ENCODE results near the gene TRIM7.
"Not testable (repeated sequence)": the region's sequence is repeated elsewhere in the genome, so short reads cannot be mapped to it uniquely, and the experiment has no call there.

Gene TRIM7

DNA sequence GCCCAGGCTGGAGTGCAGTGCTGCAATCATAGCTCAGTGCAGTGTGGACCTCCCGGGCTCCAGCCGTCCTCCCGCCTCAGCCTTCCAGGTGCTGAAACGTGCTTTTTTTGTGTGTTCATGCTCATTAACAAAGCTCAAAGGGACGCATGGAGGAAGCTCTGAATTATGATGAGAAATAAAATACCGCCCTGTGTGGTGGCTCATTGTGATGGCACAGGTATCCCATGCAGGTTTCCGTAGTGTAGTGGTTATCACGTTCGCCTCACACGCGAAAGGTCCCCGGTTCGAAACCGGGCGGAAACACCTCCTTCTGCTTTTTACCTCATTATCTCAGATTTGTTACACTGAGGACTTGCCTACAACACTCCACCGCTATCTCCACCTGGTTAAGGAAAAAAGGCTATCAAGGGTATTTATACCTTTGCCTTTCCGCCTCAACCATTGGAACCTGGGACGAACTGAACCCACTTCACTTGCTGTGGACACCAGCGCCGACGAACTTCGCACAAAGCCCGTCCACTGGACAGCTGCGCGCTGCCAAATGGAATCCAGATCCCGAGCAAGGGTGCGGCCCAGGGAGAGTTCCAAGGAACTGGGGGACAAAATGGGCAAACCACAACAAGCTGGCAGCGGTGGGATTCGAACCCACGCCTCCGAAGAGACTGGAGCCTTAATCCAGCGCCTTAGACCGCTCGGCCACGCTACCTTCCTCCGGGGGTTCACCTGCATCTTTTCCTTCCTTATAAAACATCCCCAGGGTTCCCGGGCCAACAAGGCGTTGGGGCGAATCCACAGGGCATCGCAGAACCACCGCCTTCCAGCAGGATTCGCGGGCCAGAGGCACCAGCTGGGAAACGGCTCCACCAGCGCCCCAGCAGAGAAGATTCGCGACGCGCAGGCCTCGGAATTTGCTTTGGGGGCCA lies 31.3 kb downstream of the TRIM7 start:
- Mint-ChIP-seq H3K9me3 (peaks cover 3% of the 10 kb centered on the region), H3K27ac (no peak overlapping the region), H3K36me3 (ENCODE audit: low read depth) (no peaks in the 10 kb centered on the region), H3K4me3 (peak overlapping the region; percentile 24 to 56 (median 47)), H3K4me1 (peaks cover 28% of the 10 kb centered on the region), H3K27me3 (ENCODE audit: low read depth) (peaks cover 87% of the 10 kb centered on the region)
- TF ChIP-seq, protein P1, sequence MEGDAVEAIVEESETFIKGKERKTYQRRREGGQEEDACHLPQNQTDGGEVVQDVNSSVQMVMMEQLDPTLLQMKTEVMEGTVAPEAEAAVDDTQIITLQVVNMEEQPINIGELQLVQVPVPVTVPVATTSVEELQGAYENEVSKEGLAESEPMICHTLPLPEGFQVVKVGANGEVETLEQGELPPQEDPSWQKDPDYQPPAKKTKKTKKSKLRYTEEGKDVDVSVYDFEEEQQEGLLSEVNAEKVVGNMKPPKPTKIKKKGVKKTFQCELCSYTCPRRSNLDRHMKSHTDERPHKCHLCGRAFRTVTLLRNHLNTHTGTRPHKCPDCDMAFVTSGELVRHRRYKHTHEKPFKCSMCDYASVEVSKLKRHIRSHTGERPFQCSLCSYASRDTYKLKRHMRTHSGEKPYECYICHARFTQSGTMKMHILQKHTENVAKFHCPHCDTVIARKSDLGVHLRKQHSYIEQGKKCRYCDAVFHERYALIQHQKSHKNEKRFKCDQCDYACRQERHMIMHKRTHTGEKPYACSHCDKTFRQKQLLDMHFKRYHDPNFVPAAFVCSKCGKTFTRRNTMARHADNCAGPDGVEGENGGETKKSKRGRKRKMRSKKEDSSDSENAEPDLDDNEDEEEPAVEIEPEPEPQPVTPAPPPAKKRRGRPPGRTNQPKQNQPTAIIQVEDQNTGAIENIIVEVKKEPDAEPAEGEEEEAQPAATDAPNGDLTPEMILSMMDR (IDR thresholded peaks at IDR 0.05; ENCODE audit: unreplicated experiment in 3 of 3): no peak

DNA sequence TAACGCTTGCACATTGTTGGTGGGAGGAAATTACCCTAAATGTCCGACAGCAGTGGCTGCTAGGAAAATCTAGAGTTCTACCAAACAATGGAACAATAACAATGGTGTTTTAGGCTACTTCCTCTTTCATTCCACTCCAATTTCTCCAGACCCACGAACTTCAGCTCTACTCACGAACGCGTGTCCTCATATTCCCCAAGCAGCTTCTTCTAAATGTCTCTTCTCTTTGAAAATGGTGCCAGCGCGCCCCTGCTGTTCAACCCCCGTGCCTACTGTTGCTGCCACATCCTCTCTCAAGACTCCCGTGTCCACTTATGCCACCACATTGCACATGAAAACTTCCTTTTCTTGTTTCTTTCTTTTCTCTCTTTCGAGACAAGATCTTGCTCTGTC lies 32.0 kb downstream of the TRIM7 start:
- peaks cover 93% of the 10 kb centered on the region for H3K27me3 Mint-ChIP-seq (ENCODE audit: low read depth)
- no peaks in the 10 kb centered on the region for H3K36me3 Mint-ChIP-seq (ENCODE audit: low read depth)
- peak overlapping the region; percentile 5 to 23 (median 11) for H3K4me3 Mint-ChIP-seq
- peaks cover 28% of the 10 kb centered on the region for H3K4me1 Mint-ChIP-seq
- TF ChIP-seq, protein P1 (IDR thresholded peaks at IDR 0.05; ENCODE audit: unreplicated experiment in 3 of 3): no peak
- no peak overlapping the region for H3K27ac Mint-ChIP-seq
- H3K9me3 Mint-ChIP-seq: peaks cover 3% of the 10 kb centered on the region

DNA sequence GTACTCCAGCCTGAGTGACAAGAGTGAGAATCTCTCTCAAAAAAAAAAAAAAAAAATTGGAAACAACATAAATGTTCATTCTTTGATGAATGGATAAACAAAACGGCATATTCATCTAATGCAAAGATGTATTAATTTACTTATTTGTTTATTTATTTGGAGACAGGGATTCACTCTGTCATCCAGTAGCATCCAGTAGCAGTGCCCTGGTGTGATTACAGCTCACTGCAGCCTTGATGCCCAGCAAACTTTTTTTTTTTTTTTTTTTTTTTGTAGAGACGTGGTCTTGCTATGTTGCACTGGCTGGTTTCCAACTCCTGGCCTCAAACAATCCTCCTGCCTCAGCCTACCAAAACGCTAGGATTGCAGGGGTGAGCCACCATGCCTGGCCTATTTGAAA lies 33.2 kb downstream of the TRIM7 start:
- Mint-ChIP-seq H3K9me3 (peaks cover 3% of the 10 kb centered on the region), H3K36me3 (ENCODE audit: low read depth) (no peaks in the 10 kb centered on the region)

DNA sequence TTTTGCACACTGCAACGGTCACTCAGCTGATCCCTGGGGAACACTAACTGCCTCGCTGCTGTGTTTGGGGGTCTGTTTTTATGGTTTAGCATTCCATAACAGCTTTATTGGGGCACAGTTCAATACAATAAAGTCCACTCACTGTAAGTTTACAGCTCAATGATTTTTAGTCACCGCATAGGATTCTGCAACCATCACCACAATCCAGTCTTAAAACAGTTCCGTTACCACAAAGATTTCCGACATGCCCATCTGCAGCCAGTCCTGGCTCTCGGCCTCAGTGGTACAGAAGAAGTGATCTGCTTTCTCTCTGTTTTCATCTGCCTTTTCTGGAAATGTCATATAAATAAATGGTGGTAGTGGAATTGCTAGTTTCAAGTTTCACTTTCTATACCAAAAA lies 34.0 kb downstream of the TRIM7 start:
- H3K27ac Mint-ChIP-seq: no peak overlapping the region
- no peaks in the 10 kb centered on the region for H3K36me3 Mint-ChIP-seq (ENCODE audit: low read depth)
- peaks cover 28% of the 10 kb centered on the region for H3K4me1 Mint-ChIP-seq
- TF ChIP-seq, protein P1 (IDR thresholded peaks at IDR 0.05; ENCODE audit: unreplicated experiment in 3 of 3): no peak
- peak overlapping the region; percentile 69 to 84 (median 82) for H3K4me3 Mint-ChIP-seq
- H3K27me3 Mint-ChIP-seq (ENCODE audit: low read depth): peaks cover 97% of the 10 kb centered on the region
- H3K9me3 Mint-ChIP-seq: peaks cover 3% of the 10 kb centered on the region

More for the DNA sequence above, 33.2 kb downstream of the TRIM7 start:
- Mint-ChIP-seq H3K4me3 (no peak overlapping the region), H3K27ac (no peak overlapping the region), H3K27me3 (ENCODE audit: low read depth) (peaks cover 97% of the 10 kb centered on the region), H3K4me1 (peaks cover 28% of the 10 kb centered on the region)
- TF ChIP-seq, protein P1 (IDR thresholded peaks at IDR 0.05; ENCODE audit: unreplicated experiment in 3 of 3): no peak

DNA sequence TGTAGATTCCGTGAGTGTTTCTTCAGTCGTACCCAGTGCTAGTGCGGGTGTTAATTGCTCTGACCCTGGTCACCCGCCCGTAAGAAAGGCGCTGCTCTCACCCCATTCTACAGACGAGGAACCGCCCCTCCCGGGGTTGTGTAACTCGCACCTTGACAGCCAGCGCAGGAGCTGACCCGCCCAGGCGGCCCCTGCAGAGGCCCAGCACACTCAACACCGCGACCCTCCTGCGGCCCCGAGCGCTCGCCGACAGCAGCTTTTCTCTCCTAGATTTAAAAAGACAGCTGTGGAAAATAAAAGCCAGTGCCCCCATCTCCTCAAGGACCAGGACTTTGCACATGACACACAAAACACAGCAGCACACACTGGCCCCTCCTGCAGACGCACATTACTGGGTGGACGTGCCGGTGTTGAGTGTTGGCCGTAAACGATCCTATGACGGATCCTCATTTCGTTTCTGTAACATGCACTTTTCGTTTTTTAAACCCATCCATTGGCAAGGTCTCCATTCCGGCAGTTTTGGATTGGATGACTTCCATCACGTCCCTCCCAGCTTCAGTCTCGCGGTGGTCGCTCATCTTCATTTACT lies 34.7 kb downstream of the TRIM7 start:
- H3K36me3 Mint-ChIP-seq (ENCODE audit: low read depth): no peaks in the 10 kb centered on the region

DNA sequence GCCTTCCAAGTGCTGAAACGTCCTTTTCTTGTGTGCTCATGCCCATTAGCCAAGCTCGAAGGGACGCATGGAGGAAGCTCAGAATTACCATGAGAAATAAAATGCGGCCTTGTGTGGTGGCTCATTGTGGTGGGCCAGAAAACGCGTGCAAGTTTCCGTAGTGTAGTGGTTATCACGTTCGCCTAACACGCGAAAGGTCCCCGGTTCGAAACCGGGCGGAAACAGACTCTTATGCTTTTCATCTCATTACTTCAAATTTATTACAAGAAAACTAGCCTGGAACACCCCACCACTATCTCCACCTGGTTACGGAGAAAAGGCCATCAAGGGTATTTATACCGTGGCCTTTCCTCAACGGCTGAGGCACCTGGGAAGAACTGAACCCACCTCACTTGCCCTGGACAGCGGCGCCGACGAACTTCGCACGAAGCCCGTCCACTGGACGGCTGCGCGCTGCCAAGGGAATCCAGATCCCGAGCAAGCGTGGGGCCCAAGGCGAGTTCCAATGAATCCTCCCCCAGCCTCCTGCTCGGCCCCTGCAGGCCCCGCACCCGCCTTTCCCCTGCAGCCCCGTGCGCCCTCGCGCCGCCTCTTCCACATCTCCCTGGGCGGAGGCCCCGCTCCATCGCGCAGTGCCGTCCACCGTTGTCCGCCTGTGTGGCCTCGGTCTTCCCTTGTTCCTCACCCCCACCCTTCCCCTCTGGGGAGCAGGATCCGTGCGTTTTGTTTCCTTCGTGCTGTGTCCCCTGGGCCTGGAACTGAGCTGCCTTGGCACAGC lies 35.3 kb downstream of the TRIM7 start:
- H3K36me3 Mint-ChIP-seq (ENCODE audit: low read depth); H3K9me3 Mint-ChIP-seq; H3K27ac Mint-ChIP-seq: not testable (repeated sequence)
- H3K27me3 Mint-ChIP-seq (ENCODE audit: low read depth): peaks cover 99% of the 10 kb centered on the region
- H3K4me1 Mint-ChIP-seq: peaks cover 28% of the 10 kb centered on the region
- H3K4me3 Mint-ChIP-seq: peak overlapping the region; percentile 69 to 84 (median 82)

More for the DNA sequence above, 34.7 kb downstream of the TRIM7 start:
- Mint-ChIP-seq H3K27me3 (ENCODE audit: low read depth) (peaks cover 97% of the 10 kb centered on the region), H3K4me3 (peak overlapping the region; percentile 69 to 84 (median 82)), H3K27ac (no peak overlapping the region), H3K9me3 (peaks cover 6% of the 10 kb centered on the region), H3K4me1 (peaks cover 28% of the 10 kb centered on the region)
- TF ChIP-seq, protein P1 (IDR thresholded peaks at IDR 0.05; ENCODE audit: unreplicated experiment in 3 of 3): no peak

Data from nephron (organoid).